Measurements from ENCODE around the gene DSCAM.
A peak's percentile ranks its signal among the peaks of the same experiment; 100 is the strongest.

DSCAM gene

GRCh38 chr21:40839521-40839920, 7.4 kb downstream of the DSCAM start:
- no peak for DNase-seq

- no peak for DNase-seq
These were observed 9.5 kb downstream of the DSCAM start for GRCh38 chr21:40837456-40837855.

- DNase-seq = peak in 1 of 2 donors; percentile 36
These were observed 11.7 kb downstream of the DSCAM start for GRCh38 chr21:40835184-40835694.

GRCh38 chr21:40833184-40833583, 13.8 kb downstream of the DSCAM start:
- DNase-seq = no peak

- no peak for DNase-seq
These were observed 14.6 kb downstream of the DSCAM start for GRCh38 chr21:40832316-40832715.

GRCh38 chr21:40830836-40831235, 16.1 kb downstream of the DSCAM start:
- no peak for DNase-seq

GRCh38 chr21:40829791-40830190, 17.2 kb downstream of the DSCAM start:
- DNase-seq = no peak

- no peak for DNase-seq
These were observed 17.6 kb downstream of the DSCAM start for GRCh38 chr21:40829308-40829707.

GRCh38 chr21:40827509-40827908, 19.4 kb downstream of the DSCAM start:
- DNase-seq = no peak

- DNase-seq = no peak
These were observed 27.7 kb downstream of the DSCAM start for GRCh38 chr21:40819071-40819900.

GRCh38 chr21:40813918-40814317, 33.0 kb downstream of the DSCAM start:
- no peak for DNase-seq

- DNase-seq = no peak
These were observed 37.2 kb downstream of the DSCAM start for GRCh38 chr21:40809673-40810197.

GRCh38 chr21:40803101-40803500, 43.9 kb downstream of the DSCAM start:
- no peak for DNase-seq

GRCh38 chr21:40800126-40800525, 46.8 kb downstream of the DSCAM start:
- no peak for DNase-seq

GRCh38 chr21:40797891-40798290, 49.1 kb downstream of the DSCAM start:
- DNase-seq = no peak

- no peak for DNase-seq
These were observed 49.5 kb downstream of the DSCAM start for GRCh38 chr21:40797410-40797809.

- DNase-seq = no peak
These were observed 50.5 kb downstream of the DSCAM start for GRCh38 chr21:40796464-40796863.

- no peak for DNase-seq
These were observed 51.6 kb downstream of the DSCAM start for GRCh38 chr21:40795313-40795712.

GRCh38 chr21:40792691-40793456, 54.1 kb downstream of the DSCAM start:
- no peak for DNase-seq

GRCh38 chr21:40788635-40789034, 58.3 kb downstream of the DSCAM start:
- DNase-seq = no peak

GRCh38 chr21:40783404-40783803, 63.6 kb downstream of the DSCAM start:
- no peak for DNase-seq

GRCh38 chr21:40770435-40771055, 76.4 kb downstream of the DSCAM start:
- DNase-seq = no peak

- no peak for DNase-seq
These were observed 77.7 kb downstream of the DSCAM start for GRCh38 chr21:40769231-40769630.
